Endometrial microvascular endothelial cells (primary cell): ENCODE measurements around the gene TBC1D3B. TPM values are rescaled to one million over a fixed set of nuclear protein-coding genes. Genes with fewer than 3 reads are reported as not detected.
"Not testable (repeated sequence)": the region's sequence is repeated elsewhere in the genome, so short reads cannot be mapped to it uniquely, and the experiment has no call there.

Experiments
- in situ Hi-C: cut with HindIII; loops from 2 replicates; pipeline ENCODE4 v1.10.0; 2017; ENCODE audit warnings: low sequenced_read_pairs, low pct_unique_long_range_greater_than_20kb; ENCODE audit errors: inconsistent ontology term
- total RNA-seq: library from RNA; depleted of rRNA; stranded (reverse); fragments of >200 nt; gene quantifications from one replicate; pipeline ENCODE4 v1.2.3, GENCODE V29; 2015; ENCODE audit errors: inconsistent ontology term

Gene TBC1D3B
- total RNA-seq, 1 donor from 2014 or later, result not detected

DNA sequence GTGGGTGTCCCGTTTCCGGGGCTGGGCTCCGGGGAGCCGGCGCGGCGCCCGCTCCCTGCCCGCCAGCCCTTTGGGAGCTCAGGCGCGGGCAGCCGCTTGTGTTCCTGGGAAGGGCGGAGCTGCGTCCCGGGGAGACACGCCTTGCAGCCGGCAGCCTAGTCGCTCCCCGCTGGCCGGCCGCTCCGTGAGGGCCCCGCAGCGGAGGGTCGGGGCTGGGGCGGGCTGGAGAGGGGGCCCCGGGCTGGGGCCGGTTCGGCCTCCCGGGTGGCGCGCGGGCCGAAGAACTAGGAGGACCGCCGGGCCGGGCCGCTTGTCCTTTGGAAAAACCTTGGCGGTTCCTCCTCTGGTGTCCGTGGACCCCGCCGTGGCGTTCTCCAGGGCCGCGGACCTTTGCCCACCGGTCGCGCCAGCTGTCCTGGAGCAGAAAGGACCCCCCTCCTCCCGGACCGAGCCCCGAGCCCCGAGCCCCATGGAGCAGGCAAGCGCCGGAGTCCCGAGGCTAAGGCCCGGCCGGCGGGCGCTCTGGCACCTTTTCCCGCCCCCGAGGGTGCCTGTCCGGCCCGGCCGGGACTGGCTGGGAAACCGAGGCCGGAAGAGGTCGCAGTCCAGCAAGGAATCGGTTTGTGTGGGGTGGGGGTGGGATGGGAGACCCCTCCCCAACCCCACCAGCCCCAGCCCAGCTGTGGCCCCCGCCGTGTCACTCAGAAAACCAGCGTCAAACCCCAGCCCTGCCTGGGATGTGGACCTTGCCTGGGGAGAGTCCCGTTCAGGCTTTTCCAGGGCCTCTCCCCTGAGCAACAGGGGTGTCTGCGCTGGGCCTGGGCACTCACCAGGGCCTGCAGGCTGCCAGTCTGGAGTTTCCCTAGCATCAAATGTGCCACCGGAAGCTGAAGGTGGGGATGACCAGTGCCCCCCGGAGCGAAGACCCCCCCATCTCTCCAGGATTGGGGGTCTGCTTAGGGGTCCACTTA, 6.8 kb upstream of the TBC1D3B start:
- in situ Hi-C loops, result no loop called here

DNA sequence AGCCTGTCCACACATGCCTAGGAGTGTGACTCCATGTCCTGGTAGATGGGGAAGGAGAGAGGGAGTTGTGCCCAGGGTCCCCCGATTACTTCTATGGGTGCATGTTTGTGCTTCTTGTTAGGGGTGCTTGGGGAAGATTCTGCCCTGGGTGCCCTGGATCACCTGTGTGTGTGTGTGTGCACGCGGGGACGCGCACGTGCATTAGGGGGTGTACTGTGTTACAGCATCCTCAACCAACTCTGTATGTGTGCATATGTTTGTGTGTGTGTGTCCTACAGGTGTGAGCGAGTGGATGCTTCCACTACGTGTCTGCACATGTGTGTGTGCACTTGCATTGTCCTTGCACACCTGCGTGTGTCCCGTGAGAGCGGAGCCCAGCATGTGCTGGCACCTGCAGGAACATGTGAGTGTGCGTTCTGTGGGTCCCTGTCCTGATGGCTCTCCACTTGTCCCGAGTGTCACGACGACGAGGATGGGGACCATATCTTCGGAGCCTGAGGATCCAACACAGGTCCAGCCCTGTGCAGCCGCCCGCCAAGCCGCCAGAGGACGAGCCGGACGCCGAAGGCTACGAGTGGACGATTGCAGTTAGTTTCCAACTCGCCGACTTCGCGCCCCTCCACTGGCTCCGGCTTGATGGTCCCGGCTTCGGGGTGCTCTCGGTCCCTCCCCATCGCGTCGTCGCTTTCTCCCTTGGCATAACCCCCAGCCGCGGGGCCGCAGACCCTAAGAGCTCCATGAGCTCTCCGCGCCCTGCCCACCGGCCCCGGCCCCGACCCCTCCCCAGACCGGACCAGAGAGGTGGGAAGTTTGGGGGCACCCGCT, 6.0 kb upstream of the TBC1D3B start:
- in situ Hi-C loops, result no loop called here

DNA sequence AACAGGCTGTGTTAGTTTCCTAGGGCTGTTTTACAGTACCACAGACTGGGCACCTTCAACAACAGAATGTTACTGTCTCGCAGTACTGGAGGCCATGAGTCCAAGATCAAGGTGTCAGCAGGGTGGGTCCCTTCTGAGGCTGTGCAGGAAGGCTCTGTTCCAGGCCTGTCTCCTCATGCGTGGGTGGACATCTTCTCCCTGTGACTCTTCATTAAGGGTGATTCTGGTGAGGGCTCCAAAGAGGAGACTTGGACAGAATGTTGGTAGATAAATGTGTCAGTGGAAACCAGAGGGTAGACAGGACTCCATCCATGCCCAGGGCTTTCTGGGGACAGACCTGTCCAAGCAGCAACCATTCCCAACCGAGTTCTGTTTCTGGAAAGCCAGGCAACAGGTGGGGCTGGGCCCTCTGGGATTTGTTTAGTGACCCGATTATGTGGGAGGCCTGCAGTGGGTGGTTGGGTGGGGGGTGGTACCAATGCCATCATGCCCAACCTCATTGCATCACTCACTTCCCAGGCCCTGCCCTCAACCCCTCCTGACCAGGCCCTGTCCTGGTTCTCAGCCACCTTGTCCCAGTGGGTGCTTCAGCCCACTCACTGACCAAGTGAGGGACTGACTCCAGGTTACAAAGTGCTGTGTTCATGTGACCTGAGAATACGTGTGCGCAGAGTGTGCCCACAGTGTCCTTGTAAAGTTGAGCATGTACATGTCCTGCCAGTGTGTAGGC, 5.2 kb upstream of the TBC1D3B start:
- in situ Hi-C loops, result not testable (repeated sequence)

DNA sequence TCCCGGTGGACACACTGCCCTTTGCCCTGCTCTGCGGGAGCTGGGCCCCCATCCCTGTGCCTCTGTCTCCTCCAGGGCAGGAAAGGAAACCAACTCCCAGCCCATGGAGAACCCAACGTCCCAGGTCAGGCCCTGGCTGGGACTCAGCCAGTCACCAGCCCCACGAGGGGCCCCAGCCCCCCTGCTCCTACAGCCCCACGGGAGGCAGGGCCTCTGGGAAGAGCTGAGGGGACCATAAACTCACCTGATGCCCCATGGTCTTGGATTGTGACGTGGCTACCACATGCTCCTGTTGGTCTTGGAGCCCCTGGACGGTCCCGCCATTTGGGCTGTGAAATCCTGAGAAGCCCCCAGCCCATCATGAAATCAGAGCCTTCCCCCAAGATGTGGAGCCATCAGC, 7.6 kb downstream of the TBC1D3B start:
- in situ Hi-C loops, result not testable (repeated sequence)

DNA sequence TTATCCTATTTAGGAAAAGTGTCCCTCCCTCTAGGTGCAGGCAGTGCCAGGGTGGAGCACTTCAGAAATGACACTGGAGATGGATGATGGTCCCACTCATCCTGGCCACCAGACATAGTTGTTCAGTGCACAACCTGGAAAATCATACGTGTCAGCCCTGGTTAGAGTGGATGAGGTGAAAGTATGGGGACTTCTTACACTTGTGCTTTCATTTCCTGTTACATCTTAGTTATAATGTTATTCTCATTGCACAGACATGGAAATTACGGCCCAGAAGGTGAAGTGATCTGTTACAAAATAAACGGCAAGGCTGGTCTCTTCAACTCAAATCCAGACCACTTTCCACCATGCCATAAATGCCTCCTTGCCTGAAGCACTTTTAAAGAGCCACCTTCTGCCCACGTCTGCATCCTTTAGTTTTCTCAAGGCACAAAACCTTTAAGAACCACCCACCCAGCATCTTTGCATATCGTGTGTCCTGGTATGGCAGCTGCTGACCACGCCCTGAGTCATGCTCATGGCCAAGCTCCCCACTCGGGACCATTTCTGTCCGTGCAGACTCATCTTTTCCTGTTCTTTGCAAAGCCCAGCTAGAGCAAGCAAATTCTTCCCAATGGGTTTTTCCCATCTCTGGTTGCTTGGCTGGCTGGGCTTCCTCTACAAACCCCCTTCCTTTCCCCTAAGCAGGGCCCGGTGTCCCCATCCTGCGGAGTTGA, 22.4 kb downstream of the TBC1D3B start:
- in situ Hi-C loops, result no loop called here

DNA sequence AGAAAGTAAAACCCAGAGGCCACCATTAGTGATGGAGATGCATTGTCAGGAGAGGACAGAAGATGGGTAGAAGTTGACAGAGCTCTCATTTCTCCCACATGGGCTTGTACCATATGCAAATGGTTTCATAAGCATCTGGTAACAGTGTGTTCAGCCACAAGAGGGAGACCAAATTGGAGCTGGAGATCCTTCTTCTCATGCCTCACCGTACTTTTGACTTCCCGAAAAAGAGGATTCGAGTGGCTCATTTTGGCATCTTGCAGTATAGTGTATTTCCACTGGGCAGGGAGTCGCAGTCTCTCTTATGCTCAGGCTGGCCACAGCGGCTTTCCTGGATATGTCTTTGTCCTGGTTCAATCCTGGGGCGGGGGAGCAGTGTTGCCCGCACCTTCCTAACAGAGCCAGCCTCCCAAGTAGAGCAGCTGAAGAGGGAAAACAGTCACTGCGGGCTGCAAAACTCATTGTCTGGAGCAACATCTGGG, 23.8 kb downstream of the TBC1D3B start:
- in situ Hi-C loops, result no loop called here

DNA sequence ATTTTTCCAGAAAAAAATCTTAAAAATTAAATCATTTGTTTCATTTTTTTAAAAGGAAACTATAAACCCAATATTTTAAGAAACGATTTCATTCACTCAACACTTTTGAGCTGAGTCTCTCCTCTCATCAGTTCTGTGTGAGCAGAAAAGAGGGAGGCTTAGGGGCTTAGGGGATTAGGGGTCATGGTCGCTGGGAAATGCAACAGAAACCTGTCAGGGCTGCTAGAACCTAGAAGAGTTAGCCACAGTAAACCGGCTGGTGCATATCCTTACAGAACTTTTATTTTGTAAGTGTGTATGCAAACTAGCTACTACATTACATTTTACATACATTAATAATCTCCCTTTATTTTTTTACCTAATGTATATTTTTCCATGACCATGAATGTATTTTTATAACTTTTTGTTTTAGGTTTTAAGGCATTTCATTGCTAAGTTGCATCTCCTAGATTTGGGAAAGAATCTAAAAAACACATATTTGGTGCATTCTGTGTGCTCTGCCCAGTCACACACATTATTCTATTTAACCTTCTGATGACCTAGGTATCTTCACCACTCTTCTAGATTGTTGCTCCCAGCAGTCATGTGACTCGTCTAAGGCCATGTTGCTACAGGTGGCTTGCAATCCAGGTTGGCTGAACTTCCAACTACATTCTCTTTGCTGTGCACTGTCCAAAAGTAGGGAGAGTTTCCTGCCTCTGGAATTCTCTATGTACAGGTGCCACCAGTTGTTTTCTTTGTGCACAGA, 24.4 kb downstream of the TBC1D3B start:
- in situ Hi-C loops, result no loop called here

DNA sequence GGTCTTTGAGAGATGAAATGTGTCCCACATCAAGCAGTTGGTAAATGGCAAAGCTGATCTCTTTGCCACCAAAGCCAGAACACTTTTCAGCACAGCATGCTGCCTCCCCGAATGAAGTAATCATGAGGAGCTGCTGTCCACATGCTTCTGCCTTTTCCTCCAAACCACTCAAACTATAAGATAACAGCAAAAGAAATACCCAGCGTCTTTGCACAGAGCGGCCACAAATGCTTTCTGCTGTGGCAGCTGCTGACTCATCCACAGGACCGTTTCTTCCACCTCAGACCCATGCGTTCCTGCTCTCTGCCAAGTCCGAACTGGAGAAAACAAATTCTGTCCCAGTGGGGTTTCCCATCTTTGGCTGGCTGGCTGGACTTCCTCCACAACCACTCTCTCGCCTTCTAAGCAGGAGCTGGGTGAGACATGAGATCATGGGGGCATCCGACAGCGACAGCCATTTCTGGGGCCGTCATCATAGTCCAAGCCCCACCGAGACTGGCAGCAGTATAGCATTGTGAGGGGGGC, 27.1 kb downstream of the TBC1D3B start:
- in situ Hi-C loops, result no loop called here

DNA sequence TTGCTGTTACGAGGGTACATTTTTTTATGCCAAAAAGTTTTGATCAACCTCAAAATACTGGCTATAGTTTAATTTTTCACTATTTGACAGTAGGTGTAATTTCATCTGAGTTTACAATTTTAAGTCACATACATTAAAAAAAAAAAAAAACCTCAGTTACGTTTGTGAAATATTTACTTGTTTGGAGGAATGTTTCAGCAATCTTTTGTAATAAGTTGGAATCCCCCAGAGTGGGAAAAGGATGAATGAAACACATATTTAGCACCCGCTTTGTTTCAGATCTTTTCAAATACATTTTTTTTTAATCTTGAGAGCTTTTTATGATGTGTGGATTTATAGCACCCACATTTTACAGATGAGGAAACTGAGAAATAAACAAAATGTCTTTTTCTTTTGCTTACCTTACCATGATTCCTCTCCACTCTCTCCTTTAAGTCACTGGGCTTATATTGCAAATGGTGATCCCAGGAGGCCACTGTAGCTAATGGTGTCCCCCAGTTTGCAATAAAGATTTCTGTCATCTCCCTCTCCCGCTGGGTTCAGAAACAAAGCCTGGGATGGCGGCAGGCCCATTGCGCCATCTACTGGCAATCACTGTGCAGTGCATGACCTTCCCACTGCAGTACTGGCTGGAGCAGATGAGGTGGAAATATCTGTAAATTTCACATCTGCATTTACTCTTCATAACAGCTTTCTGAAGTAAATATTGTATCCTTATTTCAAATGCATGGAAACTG, 27.7 kb downstream of the TBC1D3B start:
- in situ Hi-C loops, result no loop called here

DNA sequence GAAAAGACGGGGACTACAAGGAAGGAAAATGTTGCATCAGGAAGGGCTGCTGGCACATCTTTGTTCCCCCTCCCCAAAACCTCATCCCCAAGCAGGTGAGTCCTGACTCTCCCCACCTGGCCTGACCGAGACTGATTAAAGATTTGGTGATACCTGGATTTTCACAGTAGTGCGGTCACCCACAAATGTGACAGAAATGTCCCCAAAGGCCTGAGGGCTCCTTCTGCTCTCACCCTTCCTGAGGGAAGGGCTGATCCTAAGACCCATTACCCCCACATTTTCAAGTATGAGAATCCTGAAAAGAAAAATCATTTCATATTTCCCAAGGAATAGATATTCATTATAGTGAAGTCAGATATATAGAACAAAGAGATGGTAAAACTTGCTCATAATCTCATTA, 28.8 kb downstream of the TBC1D3B start:
- in situ Hi-C loops, result no loop called here

DNA sequence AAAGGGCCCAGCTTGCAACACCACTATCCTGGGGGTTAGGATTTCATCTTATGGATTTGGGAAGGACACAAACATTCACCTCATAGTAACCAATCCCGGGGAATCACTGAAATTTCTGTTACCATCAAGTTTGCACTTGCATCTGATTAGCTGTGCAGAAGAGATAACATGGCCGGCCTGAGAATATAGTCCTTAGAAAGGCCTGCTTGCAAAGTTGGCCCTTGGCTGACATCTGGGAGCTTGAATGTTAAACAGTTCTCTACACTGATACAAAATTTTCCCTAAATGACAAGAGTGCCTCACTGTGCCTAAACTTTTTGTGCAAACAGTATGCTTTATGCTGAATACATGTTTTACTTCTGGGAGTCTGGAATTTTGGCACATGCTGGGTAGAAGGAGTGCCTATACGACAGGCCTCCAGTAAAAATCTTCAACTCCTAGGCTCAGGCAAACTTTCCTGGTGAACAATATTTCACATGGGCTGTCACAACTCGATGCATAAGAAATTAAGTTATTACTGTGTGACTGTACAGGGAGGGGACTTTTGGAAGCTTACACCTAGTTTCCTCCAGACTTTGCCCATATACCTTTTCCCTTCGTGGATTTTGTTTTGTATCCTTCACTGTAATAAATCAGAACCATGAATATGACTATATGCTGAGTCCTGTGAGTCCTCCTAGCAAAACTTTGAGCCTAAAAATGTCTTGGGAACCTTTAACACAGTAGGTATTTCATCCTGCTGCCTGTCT, 31.3 kb downstream of the TBC1D3B start:
- in situ Hi-C loops, result no loop called here

DNA sequence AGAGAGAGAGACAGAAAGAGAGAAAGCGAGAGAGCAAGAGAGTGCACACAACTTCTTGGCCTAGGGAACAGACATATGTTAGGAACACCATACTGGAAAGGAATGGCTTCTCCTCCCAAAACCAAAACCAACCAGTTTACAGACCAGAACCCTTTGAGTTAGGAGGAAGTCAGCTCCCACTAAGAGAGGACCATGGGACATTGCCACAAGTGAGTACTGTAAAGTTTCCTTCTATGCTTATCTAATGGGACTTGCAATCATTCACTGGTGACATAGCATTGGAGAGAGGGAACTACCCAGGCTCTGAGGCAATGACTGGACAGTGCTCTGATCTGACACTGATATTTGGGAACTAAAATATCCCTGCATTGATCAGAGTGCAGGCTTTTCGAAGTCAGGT, 32.4 kb downstream of the TBC1D3B start:
- in situ Hi-C loops, result no loop called here

DNA sequence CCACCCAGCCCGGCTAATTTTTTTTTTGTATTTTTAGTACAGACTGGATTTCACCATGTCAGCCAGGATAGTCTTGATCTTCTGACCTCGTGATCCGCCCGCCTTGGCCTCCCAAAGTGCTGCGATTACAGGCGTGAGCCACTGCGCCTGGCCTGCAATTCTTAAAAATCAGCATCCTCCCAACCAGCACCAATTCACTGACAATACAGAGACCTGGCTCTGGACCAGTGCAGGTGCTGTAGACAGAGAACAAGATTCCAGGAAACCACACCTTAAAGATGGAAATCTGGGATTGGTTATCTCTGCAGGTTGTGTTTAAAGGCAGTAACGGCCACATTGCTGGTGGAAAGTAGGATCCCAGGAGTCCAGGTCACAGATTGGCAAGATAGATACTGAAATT, 33.6 kb downstream of the TBC1D3B start:
- in situ Hi-C loops, result no loop called here

DNA sequence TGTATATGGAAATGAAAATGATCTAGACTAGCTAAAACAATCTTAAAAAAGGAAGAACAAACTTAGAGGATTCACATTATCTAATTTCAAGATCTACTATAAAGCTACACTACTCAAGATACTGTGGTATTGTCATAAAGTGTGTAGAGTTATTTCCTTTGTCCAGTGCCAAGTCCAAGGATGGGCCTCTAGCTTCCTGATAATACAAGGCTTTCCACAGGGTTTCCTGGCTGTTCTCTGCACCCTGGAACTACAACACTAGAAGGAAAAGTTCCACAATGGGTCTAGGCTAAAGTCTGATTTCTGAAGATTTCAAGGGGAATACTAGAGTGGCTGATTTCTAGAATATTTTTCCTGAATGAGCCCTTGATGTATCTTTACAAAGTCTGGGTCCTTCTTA, 34.2 kb downstream of the TBC1D3B start:
- in situ Hi-C loops, result no loop called here

DNA sequence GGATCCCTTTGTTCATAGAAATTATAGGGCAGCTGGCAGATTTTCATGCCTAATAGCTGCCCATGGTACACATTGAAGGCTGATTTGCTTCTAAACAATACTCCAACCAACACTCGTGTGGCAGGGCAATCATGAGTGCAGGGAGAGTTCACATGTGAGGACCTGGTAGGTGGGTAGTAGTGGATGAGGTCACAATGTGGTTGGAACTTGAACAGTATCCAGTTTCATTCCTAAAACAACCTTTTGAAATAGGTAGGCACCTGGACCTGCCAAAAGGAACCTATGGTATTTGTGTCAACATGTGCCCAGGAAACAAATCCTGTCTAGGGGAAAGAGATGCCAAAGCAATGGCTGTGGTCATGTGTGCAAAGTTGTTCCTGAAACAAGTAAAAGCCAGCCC, 40.0 kb downstream of the TBC1D3B start:
- in situ Hi-C loops, result no loop called here

DNA sequence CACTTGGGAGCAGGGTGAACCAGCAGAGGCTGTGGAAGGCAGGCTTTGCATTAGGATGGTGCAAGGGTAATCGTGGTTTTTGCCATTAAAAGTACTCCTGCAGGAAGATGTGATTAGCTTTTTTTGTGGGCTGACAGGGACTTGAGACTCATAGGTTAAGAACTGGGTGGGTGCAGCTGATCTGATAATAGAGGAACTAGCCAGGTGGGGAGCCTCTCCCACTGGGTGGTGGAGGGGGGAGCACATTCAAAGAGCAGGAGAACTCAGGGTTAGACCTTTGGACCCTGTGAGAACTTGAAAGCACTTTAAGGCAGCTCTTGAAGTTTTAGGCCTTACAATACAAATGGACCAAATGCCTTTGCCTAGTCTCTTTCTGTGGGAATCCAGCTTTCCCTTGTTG, 40.4 kb downstream of the TBC1D3B start:
- in situ Hi-C loops, result no loop called here
